HS-27A (cell line): ENCODE results near the gene BMS1.
A peak's percentile ranks its signal among the peaks of the same experiment; 100 is the strongest.
"Not testable (repeated sequence)": the region's sequence is repeated elsewhere in the genome, so short reads cannot be mapped to it uniquely, and the experiment has no call there.

ENCODE experiments used
- DNase-seq: peaks from one replicate; pipeline ENCODE4 v3.0.0-alpha.2; 2012; ENCODE audit warnings: low read depth, missing footprints

BMS1 gene

GRCh38 chr10:42866115-42866995 is 83.8 kb downstream of the BMS1 start:
- peak; percentile 1 for DNase-seq

DNA sequence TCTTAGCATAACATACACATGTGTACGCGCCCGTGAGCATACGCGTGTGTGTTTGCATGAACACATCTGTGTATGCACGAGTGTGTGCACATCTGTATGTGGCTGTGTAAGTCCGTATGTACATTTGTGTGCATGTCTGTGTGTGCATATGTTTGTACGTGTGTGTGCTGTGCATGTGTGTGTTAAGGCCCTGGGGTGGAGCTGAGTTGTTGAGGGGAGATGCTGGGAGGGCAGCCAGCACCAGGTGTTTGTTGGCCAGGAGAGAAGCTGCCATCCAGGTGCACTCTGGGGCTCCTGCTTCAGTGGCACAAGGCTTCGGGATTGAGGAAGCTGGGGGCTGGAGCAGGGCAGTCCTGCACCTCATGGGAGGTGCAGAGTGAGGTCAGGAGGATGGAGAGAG is 85.0 kb downstream of the BMS1 start:
- DNase-seq = no peak

DNA sequence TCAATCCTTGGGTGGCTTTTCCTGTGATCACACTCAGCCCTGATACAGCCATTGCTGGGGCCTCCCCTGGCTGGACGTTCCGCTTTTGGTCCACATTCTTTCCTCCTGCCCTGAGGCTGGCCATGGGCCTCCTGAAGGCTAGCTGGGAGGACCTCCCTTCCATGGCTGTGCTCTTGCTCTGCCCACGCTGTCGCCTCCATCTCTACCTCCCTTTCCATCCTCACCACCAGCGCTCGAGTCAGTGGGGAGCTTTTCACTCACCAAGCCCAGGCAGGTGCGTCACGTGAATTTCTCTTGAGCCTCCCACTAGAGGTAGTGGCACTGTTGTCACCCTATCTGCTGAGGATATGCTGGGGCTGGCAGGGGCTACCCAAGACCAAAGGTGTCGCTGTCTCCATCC is 85.9 kb downstream of the BMS1 start:
- no peak for DNase-seq

GRCh38 chr10:42869977-42870350 is 87.4 kb downstream of the BMS1 start:
- no peak for DNase-seq

DNA sequence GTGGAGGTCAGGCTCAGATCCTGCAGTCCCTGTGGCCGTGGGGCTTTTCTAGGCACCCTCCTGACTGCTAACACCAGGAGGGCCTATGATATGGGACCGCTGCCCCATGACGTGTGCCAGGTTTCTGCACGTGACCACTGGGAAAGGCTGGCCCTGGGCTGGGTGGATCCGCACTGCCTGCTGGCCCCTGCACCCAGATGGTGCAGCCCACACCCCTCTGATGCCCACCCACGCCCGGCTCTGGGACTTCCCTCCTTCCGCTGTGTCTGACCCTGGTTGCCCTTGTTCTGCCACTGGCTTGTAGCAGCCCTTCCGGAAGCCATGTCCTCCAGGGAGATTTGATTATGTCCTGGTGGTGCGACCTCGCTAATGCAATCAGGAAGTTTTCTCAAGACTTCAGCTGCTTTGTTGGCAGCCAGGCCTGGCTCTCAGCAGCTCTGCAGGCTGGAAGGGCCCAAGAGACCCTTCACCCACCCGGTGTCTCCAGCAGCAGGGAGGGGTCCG is 88.6 kb downstream of the BMS1 start:
- DNase-seq = not testable (repeated sequence)

DNA sequence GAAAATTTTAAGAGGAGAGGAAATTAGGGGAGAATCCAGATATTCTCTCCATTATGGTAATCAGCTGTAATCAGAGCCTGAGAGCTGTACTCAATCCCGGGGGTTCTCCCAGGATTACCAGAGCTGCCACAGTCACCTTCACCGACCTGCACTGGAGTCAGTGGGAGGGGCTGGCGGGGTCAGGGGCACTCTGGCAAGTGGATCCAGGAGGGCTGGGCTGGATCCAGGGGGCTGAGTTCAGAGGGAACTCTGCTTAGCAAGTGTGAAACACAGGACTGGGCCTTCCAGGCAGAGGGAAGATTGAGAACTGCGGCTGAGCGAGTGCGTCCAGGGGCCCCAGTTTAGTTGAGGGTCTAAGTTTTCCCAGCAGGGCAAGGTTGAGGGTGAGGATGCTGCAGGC is 89.2 kb downstream of the BMS1 start:
- DNase-seq = no peak

DNA sequence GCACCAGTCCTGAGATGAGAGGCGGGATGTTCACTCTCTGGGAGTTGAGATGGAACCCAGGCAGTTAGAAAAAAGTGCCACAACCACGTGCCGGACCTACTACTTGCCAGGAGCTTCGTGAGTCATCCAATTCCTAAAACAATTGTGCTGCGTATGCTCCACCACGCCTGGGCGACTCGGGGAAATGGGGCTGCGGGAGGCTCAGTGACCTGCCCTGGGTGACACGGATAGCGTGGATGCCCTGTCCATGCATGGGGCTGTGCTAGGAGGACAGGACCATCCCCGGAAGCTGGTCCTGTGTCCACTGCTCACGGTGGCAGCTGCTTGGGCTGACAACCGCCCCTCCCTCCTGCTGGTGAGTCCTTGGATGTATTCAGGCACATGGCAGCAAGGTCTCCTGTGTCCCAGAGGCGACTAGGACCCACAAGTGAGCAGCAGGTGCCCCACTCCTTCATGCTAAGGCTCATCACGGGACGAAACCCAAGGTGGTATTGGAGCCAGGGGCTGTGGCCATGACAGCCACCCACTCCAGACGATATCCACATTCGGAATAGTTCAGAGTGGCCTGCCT is 90.4 kb downstream of the BMS1 start:
- no peak for DNase-seq

DNA sequence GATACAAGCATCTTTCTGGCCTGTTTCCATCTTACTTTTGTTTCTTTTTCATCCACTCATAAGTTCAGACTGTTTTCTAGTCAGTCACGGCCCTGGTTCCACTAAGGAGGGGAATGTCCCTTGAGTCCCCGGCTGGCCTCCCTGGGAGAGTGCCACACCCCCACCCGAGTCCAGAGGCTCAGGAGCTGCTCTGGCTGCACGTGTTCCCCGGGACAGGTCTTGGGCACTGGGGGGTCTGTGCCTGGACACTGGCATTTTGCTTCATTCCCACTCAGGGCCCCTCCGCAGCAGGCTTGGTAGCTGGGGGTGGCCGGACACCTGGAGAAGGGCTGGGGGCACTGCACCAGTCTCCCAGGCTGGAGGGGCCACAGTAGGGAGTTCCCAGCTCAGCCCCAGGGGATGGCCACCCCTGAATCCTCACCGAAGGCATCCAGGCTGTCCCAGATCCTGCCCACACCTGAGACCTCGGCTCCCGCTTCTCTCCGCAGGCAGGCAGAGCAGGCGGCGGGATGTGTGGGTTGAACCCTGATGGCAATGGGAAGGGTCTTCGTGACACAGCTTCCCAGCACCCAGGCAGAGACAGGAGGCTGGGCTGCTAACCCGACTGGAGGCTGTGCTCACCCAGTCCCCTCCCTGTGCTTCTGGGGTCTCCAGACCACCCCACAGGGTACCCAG is 92.3 kb downstream of the BMS1 start:
- no peak for DNase-seq

- DNase-seq = no peak
Observed at GRCh38 chr10:42875388-42875755, 92.8 kb downstream of the BMS1 start.

DNA sequence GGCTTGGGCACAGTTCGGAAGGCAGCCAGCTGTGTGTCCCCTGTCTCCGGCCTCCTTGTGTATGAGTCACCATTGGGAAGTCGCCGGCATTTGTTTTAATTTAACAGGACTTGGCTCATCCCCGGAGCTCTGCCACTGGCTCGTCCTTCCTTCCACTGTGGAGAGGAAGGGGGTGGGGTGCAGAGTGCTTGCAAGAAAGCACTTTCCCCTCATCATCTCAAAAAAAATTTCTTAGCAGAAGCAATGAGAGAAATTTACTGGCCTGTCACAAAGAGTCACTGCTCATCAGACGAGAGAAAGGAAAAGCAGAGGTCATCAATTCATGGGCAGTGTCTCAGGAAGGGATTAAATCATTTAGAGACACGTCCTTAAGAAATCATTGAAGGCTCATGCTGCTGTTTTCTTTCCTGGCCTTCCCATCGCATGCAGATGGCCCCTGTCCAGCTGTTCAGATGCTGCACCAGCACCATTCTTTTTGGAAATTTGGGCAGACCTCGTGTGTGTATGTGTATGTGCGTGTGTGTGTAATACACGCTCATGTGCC is 93.3 kb downstream of the BMS1 start:
- DNase-seq = no peak

DNA sequence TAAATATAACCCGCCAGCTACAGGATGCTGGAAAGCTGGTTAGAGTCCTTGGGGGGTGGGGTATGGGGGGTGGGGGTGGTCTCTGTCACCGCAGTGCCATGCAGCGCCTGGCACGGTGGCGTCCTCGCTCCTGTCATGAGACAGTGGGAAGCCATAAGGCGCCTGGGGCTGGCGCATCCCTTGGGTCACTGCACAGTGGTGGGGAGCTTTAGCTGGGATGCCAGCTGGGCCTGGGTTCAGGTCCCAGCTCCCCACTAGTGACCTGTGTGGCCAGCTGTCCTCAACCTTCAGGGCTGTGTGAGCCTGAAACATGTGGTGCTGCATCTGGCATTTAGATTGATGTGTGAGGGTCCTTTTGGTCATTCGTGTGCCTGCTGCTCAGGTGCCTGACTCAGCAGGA is 93.9 kb downstream of the BMS1 start:
- DNase-seq = no peak

DNA sequence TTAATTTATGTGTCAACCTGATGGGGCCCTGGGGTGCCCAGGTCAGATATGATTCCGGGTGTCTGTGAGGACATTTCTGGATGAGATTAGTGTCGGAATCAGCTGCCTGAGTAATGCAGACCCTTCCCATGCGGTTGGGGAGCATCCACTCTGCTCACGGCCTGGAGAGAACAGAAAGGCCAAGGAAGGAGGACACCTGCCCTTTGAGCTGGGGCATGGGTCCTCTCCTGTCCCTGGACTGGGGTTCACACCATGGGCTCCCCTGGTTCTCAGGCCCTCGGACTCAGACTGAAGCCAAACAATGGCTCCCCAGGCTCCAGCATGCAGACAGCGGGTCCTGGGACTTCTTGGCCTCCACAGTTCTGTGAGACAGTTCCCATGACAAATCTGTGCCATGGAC is 94.3 kb downstream of the BMS1 start:
- no peak for DNase-seq

GRCh38 chr10:42877496-42878030 is 95.0 kb downstream of the BMS1 start:
- no peak for DNase-seq

DNA sequence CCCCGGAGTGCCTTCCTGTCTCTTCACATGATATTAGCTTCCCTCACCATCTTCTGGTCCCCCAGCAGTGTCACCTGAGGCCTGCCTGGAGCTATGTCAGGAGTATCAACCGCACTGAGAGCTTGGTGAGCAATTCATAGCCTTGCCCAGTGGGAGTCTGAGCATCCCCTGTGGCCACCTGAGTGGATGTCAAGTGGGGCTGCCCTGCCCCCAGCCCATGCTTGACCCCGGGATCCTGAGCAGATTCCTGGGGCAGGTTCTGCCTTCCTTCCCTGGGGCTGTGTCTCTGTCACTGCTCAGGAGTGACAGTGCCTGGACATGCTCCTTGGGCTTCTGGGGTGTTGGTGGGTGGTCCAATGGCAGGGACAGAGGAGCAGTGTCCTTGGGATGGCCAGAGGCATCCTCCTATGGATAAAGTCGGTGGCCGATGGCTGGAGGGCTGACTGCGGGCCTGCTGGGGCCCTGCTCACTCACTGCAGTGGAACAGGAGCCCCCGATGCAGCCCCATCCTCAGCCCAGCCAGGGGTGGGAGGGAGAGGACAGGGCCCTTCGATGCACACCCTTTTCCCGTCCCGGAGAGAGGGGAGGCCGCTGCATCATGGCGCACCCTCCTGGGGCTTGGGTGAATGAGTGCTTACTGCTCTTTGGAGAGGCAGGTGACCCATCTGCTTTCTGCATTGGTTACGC is 95.7 kb downstream of the BMS1 start:
- no peak for DNase-seq

DNA sequence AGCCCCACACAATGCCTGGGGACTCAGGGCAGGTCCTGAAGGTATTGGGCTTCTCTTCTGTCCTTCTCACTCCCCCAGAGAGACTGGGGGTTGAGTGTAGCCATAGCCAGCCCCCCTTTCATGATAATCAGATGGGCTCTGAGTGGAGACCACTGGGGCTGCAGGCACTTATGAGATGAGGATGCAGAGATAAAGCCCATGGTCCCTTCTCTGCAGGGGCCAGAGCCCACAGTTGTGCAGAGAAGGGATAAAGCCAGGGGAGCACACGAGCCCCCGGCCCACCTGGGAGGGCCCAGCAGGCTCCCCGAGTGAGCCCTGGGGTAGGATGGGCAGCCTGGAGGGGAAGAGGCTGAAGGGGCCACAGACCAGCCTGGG is 96.2 kb downstream of the BMS1 start:
- DNase-seq = no peak

- DNase-seq = no peak
Observed at GRCh38 chr10:42879380-42880254, 97.0 kb downstream of the BMS1 start.

DNA sequence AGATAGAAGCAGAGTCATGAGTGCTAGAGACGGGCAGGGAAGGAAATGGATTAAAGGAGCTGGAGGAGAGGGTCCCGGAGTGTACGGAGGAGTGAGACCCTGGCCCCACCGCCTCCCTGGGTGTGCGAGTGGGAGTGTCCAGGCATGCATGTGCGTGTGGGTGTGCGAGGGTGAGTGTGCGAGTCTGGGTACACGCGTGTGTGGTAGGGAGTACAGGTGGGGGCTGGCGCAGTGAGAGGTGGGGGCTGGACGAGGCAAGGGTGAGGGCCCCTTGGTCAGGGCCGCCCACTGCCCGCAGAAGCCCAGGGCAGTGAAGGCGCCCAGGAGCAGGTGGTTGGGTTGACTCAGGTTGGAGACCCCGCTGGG is 97.6 kb downstream of the BMS1 start:
- no peak for DNase-seq

DNA sequence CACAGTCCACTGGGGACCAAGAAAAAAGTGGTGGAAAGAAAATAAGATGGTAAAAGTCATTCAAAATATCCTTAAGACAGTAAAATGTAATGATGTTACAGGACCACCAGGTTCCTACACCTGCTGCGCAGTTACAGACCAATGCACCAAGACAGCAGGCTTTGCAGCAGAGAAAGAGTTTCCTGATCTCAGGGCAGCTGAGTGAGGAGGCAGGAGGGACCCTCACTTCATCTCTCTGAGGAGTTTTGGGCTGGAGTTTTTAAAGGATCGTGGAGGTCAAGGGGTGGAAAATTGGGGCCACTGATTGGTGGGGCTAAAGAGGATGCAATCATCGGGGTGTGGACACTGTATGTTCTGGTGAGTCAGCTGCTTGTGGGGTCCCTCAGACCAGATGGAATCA is 100.0 kb downstream of the BMS1 start:
- no peak for DNase-seq
